Kidney epithelial cell (primary cell): Measurements from ENCODE around the gene SARS1. TPM values are rescaled to one million over a fixed set of nuclear protein-coding genes. Genes with fewer than 3 reads are reported as not detected.

Experiments
- DNase-seq: peaks from one replicate; pipeline ENCODE4 v3.0.0-alpha.2; 2010; ENCODE audit warnings: low read depth
- H3K27me3 ChIP-seq: 2 replicates; pipeline ENCODE4 v1.6.0; 2011; ENCODE audit warnings: low read length; ENCODE audit not compliant: control insufficient read depth, insufficient read depth
- H3K36me3 ChIP-seq: 2 replicates; pipeline ENCODE4 v1.5.1; 2011; ENCODE audit warnings: low read length; ENCODE audit not compliant: control insufficient read depth, insufficient read depth
- H3K4me3 ChIP-seq: 2 replicates; pipeline ENCODE4 v1.5.1; 2011; ENCODE audit warnings: low read depth, mild to moderate bottlenecking, control low read depth, low read length
- CTCF ChIP-seq: IDR thresholded peaks from 2 replicates; pipeline ENCODE4 v1.5.1; 2011; ENCODE audit warnings: mild to moderate bottlenecking, moderate library complexity, low read length, control low read depth, inconsistent platforms; ENCODE audit not compliant: insufficient read depth, poor library complexity, severe bottlenecking
- total RNA-seq: library from RNA; depleted of rRNA; stranded (reverse); fragments of >200 nt; gene quantifications from 2 replicates; pipeline ENCODE4 v1.2.3, GENCODE V29; 2015

SARS1 gene
- total RNA-seq, 1 donor from 2014 or later = 411 TPM

GRCh38 chr1:109197158-109198042 is 16.3 kb upstream of the SARS1 start:
- DNase-seq = peak; percentile 99
- TF ChIP-seq CTCF = no peak
- Histone ChIP-seq H3K36me3 (no peaks in the 10 kb centered on the region), H3K27me3 (no peaks in the 10 kb centered on the region), H3K4me3 (no peak overlapping the region)

- Histone ChIP-seq H3K27me3 (no peaks in the 10 kb centered on the region), H3K4me3 (no peak overlapping the region), H3K36me3 (no peaks in the 10 kb centered on the region)
- no peak for TF ChIP-seq CTCF
- DNase-seq = peak; percentile 47
Observed at GRCh38 chr1:109198043-109198695, 15.5 kb upstream of the SARS1 start.

GRCh38 chr1:109198745-109199144 is 15.0 kb upstream of the SARS1 start:
- DNase-seq = no peak
- TF ChIP-seq CTCF = no peak
- Histone ChIP-seq H3K27me3 (no peaks in the 10 kb centered on the region), H3K4me3 (no peak overlapping the region), H3K36me3 (no peaks in the 10 kb centered on the region)

GRCh38 chr1:109199710-109200109 is 14.0 kb upstream of the SARS1 start:
- H3K36me3 ChIP-seq = no peaks in the 10 kb centered on the region
- TF ChIP-seq CTCF = no peak
- H3K4me3 ChIP-seq = no peak overlapping the region
- no peaks in the 10 kb centered on the region for H3K27me3 ChIP-seq
- DNase-seq = no peak

- peak; percentile 80 for TF ChIP-seq CTCF
- peak; percentile 58 for DNase-seq
- H3K36me3 ChIP-seq = no peaks in the 10 kb centered on the region
- no peak overlapping the region for H3K4me3 ChIP-seq
- H3K27me3 ChIP-seq = no peaks in the 10 kb centered on the region
Observed at GRCh38 chr1:109201123-109201703, 12.5 kb upstream of the SARS1 start.
